GM12878 (cell line): Measurements from ENCODE around the gene PRELID2. TPM values are rescaled to one million over a fixed set of nuclear protein-coding genes. Genes with fewer than 3 reads are reported as not detected.

Source experiments
- ATAC-seq: fragments of 200-7000 bp; cut with Tn5 transposase; 3 replicates; pipeline ENCODE4 v1.9.1; 2020; ENCODE audit warnings: mild to moderate bottlenecking, moderate library complexity
- BruUV-seq: library from RNA; stranded (reverse); fragments of 400-500 nt; replicated peaks from 2 replicates; lab custom pipeline; 2021; lab: Mats Ljungman, UMichigan
- CTCF ChIA-PET: fragments of 300-600 bp; sonication (Branson Sonifier 250); formaldehyde crosslinking; extraction: SDS; loops from one replicate; lab custom pipeline; 2021; ENCODE audit warnings: inconsistent platforms; lab: Yijun Ruan, JAX
- POLR2A ChIA-PET: fragments of 350-600 bp; formaldehyde crosslinking; extraction: SDS; loops from one replicate; lab custom pipeline; 2021; ENCODE audit warnings: inconsistent platforms; lab: Charles Lee
- RAD21 ChIA-PET: fragments of 300-600 bp; sonication (Branson Sonifier 250); formaldehyde crosslinking; loops from one replicate; lab custom pipeline; 2023; ENCODE audit warnings: antibody characterized with exemption; ENCODE audit not compliant: unreplicated experiment; lab: Charles Lee
- SMC1A ChIA-PET: fragments of 300-600 bp; sonication (Branson Sonifier 250); formaldehyde crosslinking; loops from one replicate; lab custom pipeline; 2023; ENCODE audit not compliant: unreplicated experiment, uncharacterized antibody; lab: Charles Lee
- DNase-seq: peaks from one replicate; pipeline ENCODE4 v3.0.0-alpha.2; 2011; ENCODE audit warnings: low read depth, low spot score
- FAIRE-seq: peaks from 3 replicates; lab custom pipeline; 2011; peaks lifted over from hg19 to GRCh38; lab: Jason Lieb, UNC
- H2AFZ ChIP-seq: 2 replicates; pipeline ENCODE4 v1.6.0; 2011; ENCODE audit warnings: low read depth, low read length, control low read depth; ENCODE audit not compliant: control insufficient read depth
- H3K27ac ChIP-seq: 2 replicates; pipeline ENCODE4 v1.5.1; 2011; ENCODE audit warnings: control low read depth; ENCODE audit not compliant: control insufficient read depth, insufficient read depth
- H3K27me3 ChIP-seq, 2 experiments: replicated peaks in 1 of 2; 2 replicates each; pipeline versions ENCODE4 v1.6.0 to v1.6.1; 2011; ENCODE audit warnings: low read length in 1 of 2; ENCODE audit not compliant: control insufficient read depth in 2 of 2, insufficient read depth in 2 of 2
- H3K36me3 ChIP-seq, 2 experiments: 2 replicates each; pipeline ENCODE4 v1.5.1; 2011; ENCODE audit warnings: low read length in 1 of 2; ENCODE audit not compliant: control insufficient read depth in 2 of 2, insufficient read depth in 2 of 2
- H3K4me1 ChIP-seq: 2 replicates; pipeline ENCODE4 v1.6.1; 2011; ENCODE audit warnings: mild to moderate bottlenecking, low read length, moderate library complexity, mixed read lengths; ENCODE audit not compliant: control insufficient read depth, insufficient read depth
- H3K4me2 ChIP-seq: 2 replicates; pipeline ENCODE4 v1.6.0; 2011; ENCODE audit warnings: control low read depth; ENCODE audit not compliant: control insufficient read depth, insufficient read depth
- H3K4me3 ChIP-seq: fragments of 200-600 bp; sonication (generic); 2 replicates; pipeline ENCODE4 v1.5.1; 2016
- H3K79me2 ChIP-seq: 2 replicates; pipeline ENCODE4 v1.6.0; 2011; ENCODE audit warnings: low read length; ENCODE audit not compliant: control insufficient read depth, insufficient read depth
- H3K9ac ChIP-seq: 2 replicates; pipeline ENCODE4 v1.8.0; 2011; ENCODE audit warnings: low read length, control low read depth, mixed read lengths; ENCODE audit not compliant: control insufficient read depth, insufficient read depth
- H3K9me3 ChIP-seq: replicated peaks from 3 replicates; pipeline ENCODE4 v1.5.1; 2011; ENCODE audit warnings: mild to moderate bottlenecking, low read length; ENCODE audit not compliant: control insufficient read depth, insufficient read depth
- H4K20me1 ChIP-seq: 2 replicates; pipeline ENCODE4 v1.6.0; 2011; ENCODE audit not compliant: control insufficient read depth, insufficient read depth
- ASH2L ChIP-seq: fragments of 300-600, 200-600 bp; sonication (generic); IDR thresholded peaks from 2 replicates; pipeline ENCODE4 v1.6.1; 2017; ENCODE audit warnings: low read depth, mild to moderate bottlenecking, borderline replicate concordance
- FOXM1 ChIP-seq: IDR thresholded peaks from 2 replicates; pipeline ENCODE4 v1.6.1; 2012; ENCODE audit warnings: low read depth, mild to moderate bottlenecking, inconsistent platforms, low read length, moderate library complexity
- IKZF1 ChIP-seq: fragments of 450-650 bp; conservative IDR thresholded peaks from 2 replicates; pipeline ENCODE4 v1.6.1; 2017; ENCODE audit warnings: antibody characterized with exemption, mild to moderate bottlenecking
- KDM1A ChIP-seq: fragments of 200-600 bp; sonication (generic); IDR thresholded peaks from 2 replicates; pipeline ENCODE4 v1.6.1; 2016; ENCODE audit warnings: borderline replicate concordance
- NRF1 ChIP-seq: conservative IDR thresholded peaks from 2 replicates; pipeline ENCODE4 v1.6.1; 2011; ENCODE audit warnings: mild to moderate bottlenecking, low read depth, low read length, improper control_type of control experiment
- POLR2AphosphoS2 ChIP-seq: IDR thresholded peaks from 2 replicates; pipeline ENCODE4 v1.6.1; 2011; ENCODE audit warnings: low read depth, mild to moderate bottlenecking, low read length, improper control_type of control experiment, moderate library complexity
- POU2F2 ChIP-seq: IDR thresholded peaks from 3 replicates; pipeline ENCODE4 v1.6.1; 2011; ENCODE audit warnings: low read depth, mild to moderate bottlenecking, low read length, borderline replicate concordance
- SIX5 ChIP-seq: IDR thresholded peaks from 2 replicates; pipeline ENCODE4 v1.6.1; 2011; ENCODE audit warnings: mild to moderate bottlenecking, low read depth, low read length, moderate library complexity; ENCODE audit not compliant: severe bottlenecking
- SPI1 ChIP-seq: IDR thresholded peaks from 2 replicates; pipeline ENCODE4 v1.6.1; 2011; ENCODE audit warnings: low read depth, mild to moderate bottlenecking, low read length, moderate library complexity, borderline replicate concordance; ENCODE audit not compliant: insufficient read depth
- SRF ChIP-seq, 2 experiments: IDR thresholded peaks; 2 replicates each; pipeline ENCODE4 v1.6.1; 2011; ENCODE audit warnings: low read depth in 2 of 2, low read length in 2 of 2, mild to moderate bottlenecking in 1 of 2, moderate library complexity in 1 of 2
- TBL1XR1 ChIP-seq: IDR thresholded peaks from 2 replicates; pipeline ENCODE4 v1.6.1; 2012; ENCODE audit warnings: low read depth, low read length, improper control_type of control experiment
- WRNIP1 ChIP-seq: IDR thresholded peaks from 2 replicates; pipeline ENCODE4 v1.6.1; 2011; ENCODE audit warnings: low read depth, low read length, improper control_type of control experiment, borderline replicate concordance
- YBX1 ChIP-seq: fragments of 450-650 bp; IDR thresholded peaks from 2 replicates; pipeline ENCODE4 v1.6.1; 2016; ENCODE audit warnings: antibody characterized with exemption
- WGBS: methylation state at CpG from one replicate; pipeline ENCODE4 v1.1.6; 2016; ENCODE audit warnings: low lambda C conversion rate; ENCODE audit not compliant: insufficient replicate concordance, insufficient coverage; ENCODE audit errors: missing lambda C conversion rate; 5-methylcytosine and 5-hydroxymethylcytosine counted together
- in situ Hi-C: fragments of 300-500 bp; cut with MboI; formaldehyde crosslinking; loops from 9 replicates; pipeline ENCODE4 v1.14.3; 2018; ENCODE audit warnings: mixed read lengths
- intact Hi-C: fragments of 100-400 bp; cut with micrococcal nuclease; formaldehyde crosslinking; loops from one replicate; pipeline ENCODE4 v1.14.2; 2022; ENCODE audit not compliant: unreplicated experiment
- polyA plus RNA-seq, 11 experiments: library from polyadenylated mRNA; depleted of rRNA in 4 of 11; unstranded in 6 of 11; stranded (reverse) in 5 of 11; fragments of >200 nt; fragmentation: Nextera tagmentation in 4 of 11; fragmentation: Illumina TruSeq in 1 of 11; extraction: Ambion mirVana in 4 of 11; extraction: Trizol in 1 of 11; gene quantifications; 1 replicate in 1 of 11; 2 replicates in 10 of 11; pipeline versions ENCODE4 v1.2.1 to v1.2.3, GENCODE V29; 2011 to 2016; ENCODE audit warnings: inconsistent platforms in 2 of 11, missing spikeins in 2 of 11, low read depth in 1 of 11
- total RNA-seq, 4 experiments: library from RNA; depleted of rRNA in 3 of 4; stranded (reverse); fragments of >200 nt in 3 of 4; fragmentation: Illumina TruSeq in 1 of 4; extraction: Trizol in 1 of 4; gene quantifications; 2 replicates each; pipeline versions ENCODE4 v1.2.1 to v1.2.3, GENCODE V29; 2013 to 2021

PRELID2 gene
- total and polyA plus RNA-seq, 10 of the 15 experiments (the other 5 are each of a cell fraction or from before 2014, with no cell fraction given) = 0.07 to 0.31 (median 0.13) TPM; not detected in 5

- no TSS peak for BruUV-seq
- Histone ChIP-seq H4K20me1 (no peaks in the 10 kb centered on the region), H3K27me3 (no peaks in the 10 kb centered on the region), H3K27ac (no peak overlapping the region), H3K4me1 (no peaks in the 10 kb centered on the region), H3K4me3 (no peak overlapping the region), H3K4me2 (no peak overlapping the region), H3K9me3 (no peaks in the 10 kb centered on the region), H3K9ac (no peak overlapping the region), H3K36me3 (no peaks in the 10 kb centered on the region), H2AFZ (no peak overlapping the region), H3K79me2 (no peaks in the 10 kb centered on the region)
- POLR2A ChIA-PET = no interaction called here
- ATAC-seq (no peak), DNase-seq (no peak), FAIRE-seq (no peak)
- in situ Hi-C loops (no loop called here), intact Hi-C loops (no loop called here)
- RAD21 ChIA-PET = no interaction called here
- WGBS = 64% methylated on average over 5 of the region's 5 CpGs
- SMC1A ChIA-PET = no interaction called here
- TF ChIP-seq NRF1 (no peak), YBX1 (no peak), WRNIP1 (no peak), FOXM1 (no peak), POLR2AphosphoS2 (no peak), SIX5 (no peak), ASH2L (no peak), IKZF1 (no peak), KDM1A (no peak), TBL1XR1 (no peak), POU2F2 (no peak), SRF (IDR thresholded peaks at IDR 0.05; ENCODE audit: low read depth in 2 of 2, low read length in 2 of 2) (no peak), SPI1 (no peak)
- CTCF ChIA-PET = no interaction called here
These were observed 82.2 kb downstream of the PRELID2 start for GRCh38 chr5:145752947-145753346.
